HG03095 (cell line): Measurements from ENCODE around the gene MTHFSD.
"Not testable (repeated sequence)": the region's sequence is repeated elsewhere in the genome, so short reads cannot be mapped to it uniquely, and the experiment has no call there.

Source experiments
- ATAC-seq: cut with Tn5 transposase; IDR thresholded peaks from one replicate; pipeline ENCODE4 v1.9.1; 2021; ENCODE audit warnings: moderate library complexity; ENCODE audit not compliant: unreplicated experiment

MTHFSD gene

DNA sequence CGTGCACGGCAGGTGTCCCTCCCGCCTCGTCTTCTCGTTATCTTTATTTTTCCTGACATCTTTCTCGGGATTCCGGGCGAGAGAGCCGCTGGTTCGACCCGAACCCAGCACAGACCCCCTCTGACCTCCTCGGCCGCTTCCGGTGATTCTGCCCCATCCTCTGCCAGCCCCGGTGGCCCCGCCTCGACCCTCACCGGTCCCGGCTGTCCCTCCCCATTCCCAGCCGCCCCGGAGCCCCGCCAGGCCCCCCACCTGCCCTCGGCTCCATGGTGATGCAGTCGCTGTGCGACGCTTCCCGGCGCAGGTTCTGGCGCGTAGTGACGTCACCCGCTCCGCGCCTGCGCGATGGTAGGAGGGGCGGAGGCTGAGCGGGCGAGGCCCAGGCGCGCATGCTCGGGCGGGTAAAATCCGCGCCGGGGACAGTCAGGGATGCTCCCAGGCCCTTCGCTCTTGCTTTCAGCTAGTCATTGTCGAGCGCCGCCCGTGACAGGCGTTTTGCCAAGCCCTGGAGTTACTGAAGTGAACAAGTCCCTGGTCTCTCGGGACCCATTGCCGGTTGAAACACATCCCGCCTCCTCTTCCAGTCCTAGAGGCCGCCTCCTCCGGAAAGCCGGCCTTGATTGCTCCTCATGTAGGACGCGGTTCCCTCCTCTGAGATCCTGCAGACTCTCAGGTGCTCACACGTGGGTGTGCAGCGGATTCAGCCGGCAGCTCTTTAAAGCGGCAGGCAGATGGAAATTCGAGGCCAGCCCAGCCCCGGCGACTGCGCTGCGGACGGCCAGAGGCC is at the start of gene MTHFSD:
Gene MTHFSD, minus strand, starts transcription at position 319 of the 787 bp plus-strand sequence. Its CDS starts 51 bp downstream, at position 268.
- ATAC-seq = peak; percentile 70

DNA sequence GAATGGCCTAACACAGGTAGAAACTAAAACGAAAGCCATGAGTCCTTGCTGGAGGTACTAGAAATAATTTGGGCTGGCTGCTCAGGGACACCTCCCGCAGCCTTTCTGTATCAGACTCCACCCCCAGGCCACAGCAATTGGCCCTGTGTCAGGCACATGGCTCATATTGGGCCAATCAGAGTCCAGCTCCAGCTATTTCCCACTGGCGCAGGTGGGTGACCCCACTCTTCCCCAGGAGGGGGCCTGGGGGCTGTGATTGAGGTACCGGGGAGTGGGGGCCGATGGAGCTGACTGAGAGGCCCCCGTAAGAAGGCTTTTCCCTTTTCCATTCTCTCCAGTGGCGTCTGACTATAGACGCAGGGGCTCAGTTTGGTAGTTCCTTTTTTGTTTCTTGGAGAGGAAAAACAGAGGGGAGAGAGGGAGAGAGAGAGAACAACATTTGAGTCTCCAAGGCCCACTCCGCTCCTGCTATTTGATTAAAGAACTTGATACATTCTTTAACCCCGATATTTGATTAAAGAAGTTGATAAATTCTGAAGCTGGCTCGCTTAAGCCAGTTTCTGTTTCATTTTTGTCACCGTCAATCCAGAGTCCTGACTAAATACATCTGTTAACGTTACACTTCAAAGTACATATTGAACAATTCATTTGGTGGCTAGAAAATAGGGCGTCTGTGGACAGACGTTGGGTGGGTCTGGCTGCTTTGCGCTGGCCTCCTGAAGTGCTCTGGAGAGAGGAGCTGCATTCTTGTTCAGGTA is 49.6 kb upstream of the MTHFSD start:
- no peak for ATAC-seq

DNA sequence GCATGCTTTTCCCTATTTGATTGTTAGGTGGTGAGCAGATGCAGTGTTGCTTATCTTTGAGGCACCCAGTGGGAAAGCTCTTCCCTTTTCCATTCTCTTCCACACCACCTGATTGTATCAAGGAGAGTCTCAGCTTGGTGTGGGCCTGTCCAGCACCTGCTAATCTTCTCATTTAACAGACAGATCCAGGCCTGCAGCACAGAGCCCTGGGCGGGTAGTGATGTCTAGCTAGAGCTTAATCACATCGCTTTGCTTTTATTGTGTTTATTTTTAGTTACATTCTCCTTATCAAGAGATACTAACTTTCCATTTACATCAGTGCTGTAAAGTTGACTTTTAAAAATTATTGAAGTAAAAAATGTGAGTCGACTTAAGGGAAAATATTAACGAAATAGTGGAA is 47.5 kb upstream of the MTHFSD start:
- ATAC-seq = no peak

- no peak for ATAC-seq
These were observed 46.3 kb upstream of the MTHFSD start for GRCh38 chr16:86601356-86601755.

DNA sequence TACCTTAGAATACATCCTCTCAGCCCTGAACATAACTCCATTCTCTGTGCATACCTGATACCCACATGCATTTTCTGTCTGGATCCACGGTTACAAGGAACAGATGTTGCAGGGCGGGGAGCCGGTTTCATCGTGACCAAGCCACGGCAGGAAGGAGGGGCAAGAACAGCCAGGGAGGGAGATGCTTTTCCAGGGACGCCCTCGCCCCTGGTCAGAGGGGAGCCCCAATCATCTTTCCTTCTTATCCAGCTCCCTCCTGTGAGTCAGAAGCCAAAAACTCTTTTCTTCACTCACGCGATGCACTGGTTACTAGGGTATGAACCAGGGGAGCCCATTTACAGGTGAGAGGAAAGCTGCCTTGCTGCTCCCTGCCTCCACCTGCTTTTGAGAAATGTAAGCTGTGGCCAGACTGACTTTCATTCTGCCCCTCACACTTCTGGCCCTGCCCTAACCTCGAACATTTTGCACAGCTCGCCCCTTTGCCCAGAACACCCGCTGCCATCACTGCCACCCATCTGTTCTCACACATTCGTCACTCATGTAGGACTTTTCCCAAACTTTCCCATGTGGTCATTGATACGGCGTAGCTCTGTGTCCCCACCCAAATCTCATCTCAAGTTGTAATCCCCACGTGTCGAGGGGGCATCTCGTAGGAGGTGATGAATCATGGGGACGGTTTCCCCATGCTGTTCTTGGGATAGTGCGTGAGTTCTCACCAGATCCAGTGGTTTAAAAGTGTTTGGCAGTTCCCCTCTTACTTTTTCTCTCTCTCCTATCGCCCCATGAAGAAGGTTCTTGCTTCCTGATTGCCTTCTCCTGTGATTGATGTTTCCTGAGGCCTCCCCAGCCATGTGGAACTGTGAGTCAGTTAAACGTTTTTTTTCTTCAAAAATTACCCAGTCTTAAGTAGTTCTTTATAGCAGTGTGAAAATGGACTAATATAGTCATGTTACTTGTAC is 43.9 kb upstream of the MTHFSD start:
- no peak for ATAC-seq

DNA sequence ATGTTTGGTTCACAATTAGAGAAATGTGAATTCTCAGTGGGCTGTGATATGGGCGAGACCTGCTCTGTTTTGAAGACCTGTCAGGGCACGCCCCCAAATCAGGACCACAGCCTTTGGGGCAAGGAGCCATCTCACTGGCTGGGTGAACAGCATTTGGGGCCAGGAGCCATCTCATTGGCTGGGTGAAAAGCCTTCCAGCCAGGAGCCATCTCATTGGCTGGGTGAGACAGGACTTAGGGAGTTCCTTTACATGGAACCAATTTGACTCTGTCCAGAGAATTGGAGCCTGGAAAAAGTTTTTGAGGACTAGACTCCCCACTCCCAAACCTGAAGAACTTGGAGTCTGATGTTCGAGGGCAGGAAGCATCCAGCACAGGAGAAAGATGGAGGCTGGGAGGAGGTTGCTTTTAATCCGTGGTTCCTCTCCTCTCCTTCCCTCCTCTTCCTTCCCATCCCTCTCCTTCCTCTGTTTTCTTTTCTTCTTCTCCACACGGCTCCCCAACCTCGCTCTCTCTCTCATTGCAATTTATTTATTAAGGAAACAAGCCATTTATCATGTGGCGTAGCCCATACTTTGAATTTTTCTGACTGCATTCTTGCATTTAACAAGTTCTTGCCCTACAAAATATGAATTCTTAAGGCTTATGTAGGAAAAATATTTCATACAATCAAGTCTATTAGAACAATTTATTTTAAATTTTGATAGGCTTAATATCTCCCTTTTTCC is 43.0 kb upstream of the MTHFSD start:
- no peak for ATAC-seq

GRCh38 chr16:86597126-86597879 is 42.3 kb upstream of the MTHFSD start:
- no peak for ATAC-seq

- no peak for ATAC-seq
These were observed 41.1 kb upstream of the MTHFSD start for GRCh38 chr16:86595983-86596605.

GRCh38 chr16:86594721-86595120 is 39.7 kb upstream of the MTHFSD start:
- ATAC-seq = no peak

DNA sequence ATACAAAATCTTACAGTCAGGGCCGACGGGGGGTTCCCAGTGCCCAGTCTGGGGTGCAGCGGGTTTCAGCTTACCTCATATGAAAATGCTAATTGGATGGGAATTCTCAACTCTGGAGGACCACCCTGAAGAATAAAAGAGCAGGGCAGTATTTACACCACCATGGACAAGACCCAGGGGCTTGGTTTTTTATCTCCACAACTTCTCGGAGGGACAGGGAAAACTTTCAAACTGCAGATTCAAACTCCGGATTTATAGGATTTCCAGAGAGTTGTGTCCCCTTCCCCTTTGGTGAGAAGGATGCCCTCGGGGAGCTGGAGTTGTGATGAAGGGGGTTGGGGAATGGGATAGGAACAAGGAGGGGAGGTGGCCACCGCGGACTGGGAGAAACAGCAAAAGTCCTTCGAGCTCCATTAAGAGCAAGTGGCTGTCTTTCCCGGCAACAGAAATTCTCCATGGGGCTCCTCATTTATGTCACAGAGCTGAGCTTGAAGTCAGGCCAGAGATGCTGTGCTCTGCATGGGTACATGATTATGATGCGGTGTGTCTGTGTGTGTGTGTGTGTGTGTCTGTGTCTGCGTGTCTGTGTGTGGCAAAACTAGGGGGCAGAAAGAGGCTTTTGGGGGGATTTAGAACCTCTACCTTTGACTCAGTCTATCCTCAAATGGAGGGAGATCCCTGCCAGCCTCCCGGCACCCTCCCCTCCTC is 39.0 kb upstream of the MTHFSD start:
- ATAC-seq = no peak

- ATAC-seq = no peak
These were observed 36.2 kb upstream of the MTHFSD start for GRCh38 chr16:86591270-86591669.

- ATAC-seq = no peak
These were observed 35.6 kb upstream of the MTHFSD start for GRCh38 chr16:86590501-86591144.

DNA sequence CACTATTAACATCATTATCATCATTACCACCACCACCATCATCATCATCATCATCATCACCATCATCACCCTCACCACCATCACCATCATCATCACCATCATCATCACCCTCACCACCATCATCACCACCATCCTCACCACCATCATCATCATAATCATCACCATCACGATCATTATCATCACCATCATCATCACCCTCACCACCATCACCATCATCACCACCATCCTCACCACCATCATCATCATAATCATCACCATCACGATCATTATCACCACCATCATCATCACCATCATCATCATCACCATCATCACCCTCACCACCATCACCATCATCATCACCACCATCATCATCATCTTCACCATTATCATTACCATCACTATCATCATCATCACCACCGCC is 32.9 kb upstream of the MTHFSD start:
- not testable (repeated sequence) for ATAC-seq

- ATAC-seq = no peak
These were observed 32.5 kb upstream of the MTHFSD start for GRCh38 chr16:86587487-86587886.

- ATAC-seq = no peak
These were observed 31.0 kb upstream of the MTHFSD start for GRCh38 chr16:86585821-86586611.

- ATAC-seq = no peak
These were observed 30.0 kb upstream of the MTHFSD start for GRCh38 chr16:86584726-86585721.
